ENCODE results near the gene CGNL1.
A peak's percentile ranks its signal among the peaks of the same experiment; 100 is the strongest.

GRCh38 chr15:57597431-57597830 is 221.1 kb downstream of the CGNL1 start:
- TF ChIP-seq POLR2AphosphoS5 (IDR thresholded peaks at IDR 0.05) (peak in 2 of 3 donors; percentile 15 to 18), CTCF (IDR thresholded peaks at IDR 0.05) (no peak)
